LNCaP clone FGC (cell line): Measurements from ENCODE around the gene BCL2.

Experiments used
- DNase-seq: peaks from one replicate; pipeline ENCODE4 v3.0.0-alpha.2; 2011; ENCODE audit warnings: low read depth
- H3K4me3 ChIP-seq: 2 replicates; pipeline ENCODE4 v1.5.1; 2011; ENCODE audit warnings: mild to moderate bottlenecking, low read depth, low read length, control low read depth
- TF ChIP-seq, protein P1 (sequence below): IDR thresholded peaks from 2 replicates; pipeline ENCODE4 v1.5.1; 2012; ENCODE audit warnings: mild to moderate bottlenecking; ENCODE audit not compliant: control insufficient read depth, insufficient read depth; ENCODE audit errors: extremely low read depth

BCL2 gene

GRCh38 chr18:63314062-63314790, 5.3 kb downstream of the BCL2 start:
- H3K4me3 ChIP-seq, result no peak overlapping the region
- DNase-seq, result no peak
- TF ChIP-seq, protein P1, sequence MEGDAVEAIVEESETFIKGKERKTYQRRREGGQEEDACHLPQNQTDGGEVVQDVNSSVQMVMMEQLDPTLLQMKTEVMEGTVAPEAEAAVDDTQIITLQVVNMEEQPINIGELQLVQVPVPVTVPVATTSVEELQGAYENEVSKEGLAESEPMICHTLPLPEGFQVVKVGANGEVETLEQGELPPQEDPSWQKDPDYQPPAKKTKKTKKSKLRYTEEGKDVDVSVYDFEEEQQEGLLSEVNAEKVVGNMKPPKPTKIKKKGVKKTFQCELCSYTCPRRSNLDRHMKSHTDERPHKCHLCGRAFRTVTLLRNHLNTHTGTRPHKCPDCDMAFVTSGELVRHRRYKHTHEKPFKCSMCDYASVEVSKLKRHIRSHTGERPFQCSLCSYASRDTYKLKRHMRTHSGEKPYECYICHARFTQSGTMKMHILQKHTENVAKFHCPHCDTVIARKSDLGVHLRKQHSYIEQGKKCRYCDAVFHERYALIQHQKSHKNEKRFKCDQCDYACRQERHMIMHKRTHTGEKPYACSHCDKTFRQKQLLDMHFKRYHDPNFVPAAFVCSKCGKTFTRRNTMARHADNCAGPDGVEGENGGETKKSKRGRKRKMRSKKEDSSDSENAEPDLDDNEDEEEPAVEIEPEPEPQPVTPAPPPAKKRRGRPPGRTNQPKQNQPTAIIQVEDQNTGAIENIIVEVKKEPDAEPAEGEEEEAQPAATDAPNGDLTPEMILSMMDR, result no peak

DNA sequence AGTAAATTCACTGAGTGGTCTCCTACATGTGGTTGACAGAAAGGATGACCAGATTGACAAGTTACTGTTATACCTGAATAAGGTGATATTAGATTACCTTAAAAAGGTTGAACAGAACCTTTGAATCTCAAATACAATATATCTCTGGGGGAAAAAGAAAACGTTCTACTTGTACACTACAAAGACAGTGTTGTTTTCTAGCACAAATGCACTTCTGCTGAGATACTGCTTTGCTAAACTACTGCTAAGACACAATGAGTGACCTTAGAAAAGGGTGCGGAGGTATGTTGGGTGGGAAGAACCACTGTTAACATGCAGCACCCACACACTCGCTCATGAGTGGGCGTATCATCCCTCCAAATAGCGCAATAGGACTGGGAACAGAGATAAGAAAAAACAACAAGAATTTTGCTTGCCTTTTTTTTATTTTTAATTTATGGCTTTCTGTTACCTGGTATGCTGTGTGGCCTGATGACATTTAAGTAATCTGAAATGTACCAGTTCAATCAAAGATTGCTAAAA, 6.1 kb downstream of the BCL2 start:
- no peak overlapping the region for H3K4me3 ChIP-seq
- DNase-seq, result no peak
- TF ChIP-seq, protein P1, result no peak

DNA sequence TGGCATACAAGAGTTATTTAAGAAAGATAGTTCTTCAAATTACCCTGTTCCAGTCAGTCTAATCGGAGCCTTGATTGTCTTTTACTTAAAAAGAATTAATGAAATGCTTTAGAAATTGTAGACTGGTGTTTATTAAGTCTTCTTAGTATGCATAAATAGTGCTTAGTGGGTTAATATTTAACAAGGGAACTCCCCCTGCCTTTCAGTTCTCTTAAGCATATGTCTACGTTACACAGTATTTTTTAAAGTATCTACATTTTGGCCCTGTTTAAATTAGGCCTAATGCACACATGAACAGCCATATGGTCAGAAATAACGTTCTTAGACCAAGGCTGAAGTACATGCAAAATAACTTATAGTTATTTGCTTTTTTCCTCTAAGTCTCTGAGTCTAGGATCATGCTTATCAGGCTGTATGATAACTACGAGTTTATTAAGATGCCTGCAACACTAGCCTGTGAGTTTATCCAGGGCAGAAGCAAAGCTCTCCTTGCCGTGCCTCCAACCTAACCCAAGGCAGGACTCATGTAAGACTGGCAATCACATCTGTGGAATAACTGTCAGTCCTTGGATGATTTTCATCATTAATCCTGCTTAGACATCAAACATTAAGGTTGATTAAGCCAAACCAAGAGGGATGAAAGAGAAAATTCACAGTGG, 6.7 kb downstream of the BCL2 start:
- no peak overlapping the region for H3K4me3 ChIP-seq
- no peak for DNase-seq
- TF ChIP-seq, protein P1, result no peak

GRCh38 chr18:63312019-63312409, 7.6 kb downstream of the BCL2 start:
- H3K4me3 ChIP-seq, result no peak overlapping the region
- TF ChIP-seq, protein P1, result no peak
- no peak for DNase-seq

DNA sequence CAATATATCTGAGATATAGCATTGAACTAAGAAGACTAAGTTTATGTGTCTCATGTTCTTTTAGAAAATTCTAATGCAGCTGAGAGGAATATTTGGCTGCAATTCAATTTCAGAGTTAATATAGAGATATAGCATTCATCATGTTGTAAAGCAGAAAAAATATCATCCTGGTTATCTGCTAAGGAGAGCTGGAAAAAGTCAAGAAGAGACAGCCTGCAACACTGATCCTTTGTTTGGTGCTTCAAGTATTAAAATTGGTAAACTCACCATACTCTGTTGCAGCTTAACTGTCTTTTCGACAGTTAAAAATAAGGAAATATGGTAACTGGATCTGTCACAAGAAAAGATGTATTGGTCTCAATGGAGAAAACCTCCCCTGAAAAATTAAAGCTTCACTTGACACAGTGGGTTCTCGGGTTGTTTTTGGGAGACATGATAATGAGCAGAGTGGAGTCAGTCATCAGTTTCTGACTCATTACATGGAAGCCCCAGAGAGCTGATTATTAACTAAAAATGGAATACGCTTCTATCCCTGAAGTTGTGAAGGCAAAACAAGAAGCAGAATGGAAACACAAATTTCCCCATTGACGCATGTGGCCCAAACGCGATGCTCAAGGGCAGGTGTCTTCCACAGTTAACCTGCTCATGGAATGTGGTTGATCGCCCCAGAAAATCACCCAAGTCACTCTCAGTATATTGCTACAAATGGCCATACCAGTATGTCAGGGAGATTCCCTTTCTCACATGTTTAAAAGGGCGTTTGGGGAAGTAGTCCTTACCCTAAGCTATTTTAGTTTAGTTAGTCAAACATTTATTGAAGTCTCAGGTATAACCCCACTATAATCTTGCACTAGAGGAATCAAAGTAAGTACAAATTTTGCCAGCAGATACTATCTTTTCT, 8.2 kb downstream of the BCL2 start:
- DNase-seq, result no peak
- H3K4me3 ChIP-seq, result no peak overlapping the region
- TF ChIP-seq, protein P1, result no peak

DNA sequence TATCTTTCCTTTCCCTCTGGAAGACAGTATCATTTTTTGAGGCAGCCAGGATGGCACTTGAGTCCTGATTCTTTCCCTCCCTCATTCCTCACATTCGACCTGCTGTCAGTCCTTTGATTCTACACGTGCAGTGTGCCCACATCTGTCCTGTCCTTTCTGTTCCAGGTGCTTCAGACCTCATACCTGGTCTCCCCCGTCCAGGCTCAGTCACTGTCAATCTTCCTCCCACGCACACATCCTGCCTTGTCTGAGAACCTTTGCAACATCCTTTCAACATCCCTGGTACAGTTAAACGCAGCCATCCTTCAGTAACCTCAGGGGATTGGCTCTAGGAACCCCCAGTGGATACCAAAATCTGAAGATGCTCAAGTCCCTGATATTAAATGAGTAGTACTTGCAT, 10.1 kb downstream of the BCL2 start:
- TF ChIP-seq, protein P1, result no peak
- DNase-seq, result no peak
- H3K4me3 ChIP-seq, result no peak overlapping the region
